Choroid plexus epithelial cell (primary cell): ENCODE measurements around the gene PKD1L1.

ENCODE experiments used
- DNase-seq: peaks from one replicate; pipeline ENCODE4 v3.0.0-alpha.2; 2010; ENCODE audit warnings: low read depth
- H3K4me3 ChIP-seq: 2 replicates; pipeline ENCODE4 v1.5.1; 2011; ENCODE audit warnings: low read depth, mild to moderate bottlenecking, control low read depth, low read length, moderate library complexity
- CTCF ChIP-seq: conservative IDR thresholded peaks from 2 replicates; pipeline ENCODE4 v1.5.1; 2011; ENCODE audit warnings: low read depth, mild to moderate bottlenecking, control low read depth, inconsistent platforms, low read length, moderate library complexity

Gene PKD1L1

GRCh38 chr7:47843291-47843690, 105.0 kb downstream of the PKD1L1 start:
- no peak for DNase-seq
- no peak overlapping the region for H3K4me3 ChIP-seq
- no peak for TF ChIP-seq CTCF

- TF ChIP-seq CTCF: no peak
- DNase-seq: no peak
- H3K4me3 ChIP-seq: no peak overlapping the region
Measured at GRCh38 chr7:47839381-47839780, 108.9 kb downstream of the PKD1L1 start.

GRCh38 chr7:47837826-47838225, 110.4 kb downstream of the PKD1L1 start:
- H3K4me3 ChIP-seq: no peak overlapping the region
- TF ChIP-seq CTCF: no peak
- DNase-seq: no peak

GRCh38 chr7:47836503-47837202, 111.6 kb downstream of the PKD1L1 start:
- TF ChIP-seq CTCF: no peak
- DNase-seq: no peak
- H3K4me3 ChIP-seq: no peak overlapping the region

- TF ChIP-seq CTCF: no peak
- DNase-seq: no peak
- H3K4me3 ChIP-seq: no peak overlapping the region
Measured at GRCh38 chr7:47836080-47836479, 112.2 kb downstream of the PKD1L1 start.

GRCh38 chr7:47833211-47833610, 115.1 kb downstream of the PKD1L1 start:
- H3K4me3 ChIP-seq: no peak overlapping the region
- no peak for TF ChIP-seq CTCF
- DNase-seq: no peak

GRCh38 chr7:47832105-47832715, 116.1 kb downstream of the PKD1L1 start:
- no peak for DNase-seq
- H3K4me3 ChIP-seq: no peak overlapping the region
- TF ChIP-seq CTCF: no peak
